NT2/D1 (cell line): ENCODE data around the gene FILIP1L.

Experiments
- SUZ12 ChIP-seq: IDR thresholded peaks from 2 replicates; pipeline ENCODE4 v1.6.1; 2011; ENCODE audit not compliant: insufficient read length, insufficient read depth; ENCODE audit errors: extremely low read depth
- ZNF274 ChIP-seq: IDR thresholded peaks from 2 replicates; pipeline ENCODE4 v1.6.1; 2011; ENCODE audit warnings: mild to moderate bottlenecking, low read depth, low read length

GRCh38 chr3:100107221-100107814, 7.0 kb downstream of the FILIP1L start:
- TF ChIP-seq ZNF274 (no peak), SUZ12 (no peak)
